HG02610 (cell line): ENCODE data around the gene FAF1.
"Not testable (repeated sequence)": the region's sequence is repeated elsewhere in the genome, so short reads cannot be mapped to it uniquely, and the experiment has no call there.

Experiments
- ATAC-seq: cut with Tn5 transposase; IDR thresholded peaks from one replicate; pipeline ENCODE4 v1.9.1; 2021; ENCODE audit warnings: mild to moderate bottlenecking, moderate library complexity; ENCODE audit not compliant: unreplicated experiment

FAF1 gene

DNA sequence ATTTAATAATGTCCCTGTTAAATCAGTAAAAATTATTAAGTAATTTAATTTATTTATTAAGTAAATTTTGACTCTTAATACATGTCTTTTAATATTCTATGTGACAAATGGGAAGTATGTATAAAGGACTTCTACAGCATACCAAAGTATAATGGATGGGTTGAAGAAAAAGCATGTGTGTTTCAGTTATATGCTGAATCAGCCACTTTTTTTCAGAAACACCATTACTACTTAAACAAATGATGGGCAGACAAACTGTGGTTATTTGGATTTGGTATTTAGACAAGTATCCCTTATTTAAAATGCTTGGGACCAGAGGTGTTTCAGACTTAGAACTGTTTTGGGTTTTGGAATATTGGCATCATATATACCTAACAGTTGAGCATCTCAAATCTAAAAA is 360.5 kb downstream of the FAF1 start:
- ATAC-seq, result no peak

DNA sequence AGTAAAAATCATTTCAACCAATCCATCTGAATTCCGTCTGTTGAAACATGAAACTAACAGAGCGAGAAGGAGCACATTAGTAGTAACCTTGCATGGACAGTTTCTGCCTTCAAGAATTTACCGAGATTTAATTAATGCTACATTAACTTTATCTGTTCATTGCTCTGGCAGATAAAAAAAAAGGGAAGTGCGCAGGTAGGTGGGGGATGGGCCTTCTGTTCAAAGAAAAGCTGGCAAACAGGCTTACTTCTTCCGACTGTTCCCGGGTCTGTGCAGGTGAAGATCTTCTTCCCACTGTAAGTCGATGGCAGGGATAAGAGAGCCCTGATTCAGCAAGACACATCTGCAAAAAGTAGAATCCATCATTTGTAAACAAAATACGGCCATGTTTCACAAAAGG is 364.2 kb downstream of the FAF1 start:
- ATAC-seq, result no peak

DNA sequence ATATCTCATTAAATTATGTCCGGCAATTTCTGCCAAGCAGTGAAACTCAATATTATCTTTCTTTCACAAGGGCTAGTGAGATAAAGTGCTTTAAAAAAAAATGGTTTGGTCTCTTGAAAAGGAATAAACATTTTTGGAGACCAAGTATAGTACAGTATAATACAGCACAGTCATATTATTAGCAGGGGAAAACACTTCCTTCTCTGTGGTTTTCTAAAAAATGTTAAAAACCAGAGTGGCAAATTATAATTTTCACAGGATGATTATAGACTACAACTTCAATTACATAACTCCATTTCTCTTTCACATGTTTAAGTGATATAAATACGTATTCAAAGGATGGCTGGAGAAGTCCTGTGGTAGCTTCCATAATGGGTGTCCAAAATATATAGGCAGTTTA is 366.6 kb downstream of the FAF1 start:
- peak; percentile 53 for ATAC-seq

DNA sequence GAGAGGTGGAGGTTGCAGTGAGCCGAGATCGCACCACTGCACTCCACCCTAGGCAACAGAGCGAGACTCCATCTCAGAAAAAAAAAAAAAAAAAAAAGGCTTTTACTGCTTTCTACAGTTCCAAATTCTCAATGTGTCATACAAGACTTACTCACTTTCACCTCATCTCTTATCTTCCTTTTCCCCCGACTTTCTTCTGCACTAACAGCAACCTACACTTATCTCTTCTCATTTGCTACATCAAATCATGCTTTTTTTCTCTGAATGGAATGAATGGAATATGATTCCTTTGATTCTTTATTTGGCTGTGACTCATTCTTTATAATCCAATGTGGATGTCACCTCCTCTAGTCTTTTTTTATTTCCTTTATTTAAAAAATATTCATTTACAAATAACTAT is 368.5 kb downstream of the FAF1 start:
- no peak for ATAC-seq

DNA sequence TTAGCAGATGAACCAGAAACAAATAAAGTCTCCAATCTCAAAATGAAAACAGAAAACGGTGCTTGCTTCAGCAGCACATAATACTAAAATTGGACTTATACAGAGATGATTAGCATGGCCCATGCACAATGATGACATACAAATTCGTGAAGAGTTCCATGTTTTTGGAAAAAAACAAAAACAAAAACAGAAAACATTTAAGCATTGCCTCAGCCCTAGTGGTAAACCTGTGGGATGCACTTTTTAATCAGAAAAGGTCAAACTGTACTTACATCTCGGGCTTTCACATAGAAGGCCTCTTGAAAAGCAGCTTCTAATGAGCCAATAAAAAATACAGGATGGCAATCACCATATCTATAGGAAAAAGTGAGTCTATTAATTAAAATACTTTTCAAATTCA is 377.7 kb downstream of the FAF1 start:
- ATAC-seq, result no peak

DNA sequence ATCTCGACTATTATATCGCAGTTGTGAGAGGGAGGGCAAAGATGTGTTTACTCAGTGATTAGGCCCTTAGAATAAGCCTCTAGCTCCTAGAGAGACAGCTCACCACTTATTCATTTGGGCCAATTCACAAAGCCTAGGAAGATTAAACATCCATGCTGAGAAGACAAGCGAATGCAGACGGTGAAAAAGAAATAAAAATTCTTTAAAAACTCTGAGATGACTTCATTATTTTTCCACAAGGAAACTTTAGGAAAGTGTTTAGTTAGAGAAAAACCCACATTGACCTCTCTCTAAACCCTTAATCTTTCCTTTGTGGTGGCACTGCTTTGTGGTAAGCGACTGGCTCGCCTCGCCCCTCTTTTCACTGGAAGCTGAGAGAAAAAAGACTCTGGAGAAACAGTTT is 390.0 kb downstream of the FAF1 start:
- ATAC-seq, result no peak

DNA sequence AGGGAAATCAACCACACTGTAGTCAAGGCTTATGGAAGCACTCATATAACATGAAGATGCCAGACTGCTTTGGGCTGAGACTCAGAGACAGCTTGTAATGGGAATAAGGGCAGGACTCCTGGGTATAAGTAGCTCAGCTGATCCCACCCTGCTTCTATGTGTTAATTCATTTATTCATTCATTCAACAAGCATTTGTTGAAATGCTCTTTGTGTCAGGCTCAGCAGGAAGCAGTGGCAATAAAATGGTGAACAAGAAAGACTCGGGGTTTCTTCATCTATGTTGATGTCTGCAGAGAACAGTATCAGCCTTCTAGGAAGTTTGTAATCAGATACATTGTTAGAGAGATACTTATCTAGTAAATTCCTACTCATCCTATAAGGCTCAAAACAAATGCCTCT is 391.3 kb downstream of the FAF1 start:
- no peak for ATAC-seq

DNA sequence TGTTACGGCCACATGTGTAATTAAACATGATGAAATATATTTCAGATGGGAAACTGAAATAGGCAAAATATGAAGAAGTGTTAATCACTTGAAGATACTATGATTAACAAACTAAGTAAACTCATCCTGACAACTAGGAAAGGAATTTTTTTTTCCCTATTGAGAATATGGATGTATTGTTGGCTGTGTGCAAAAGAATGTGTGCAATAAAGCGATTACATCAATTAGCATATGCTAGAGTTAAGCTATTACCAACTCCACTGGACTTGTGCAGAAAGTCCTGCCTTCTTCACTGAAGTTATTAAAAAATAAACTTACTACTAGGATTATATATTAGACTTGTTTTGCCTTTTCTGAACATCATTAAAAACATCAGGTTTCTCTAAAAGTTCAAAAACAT is 393.7 kb downstream of the FAF1 start:
- ATAC-seq, result no peak

DNA sequence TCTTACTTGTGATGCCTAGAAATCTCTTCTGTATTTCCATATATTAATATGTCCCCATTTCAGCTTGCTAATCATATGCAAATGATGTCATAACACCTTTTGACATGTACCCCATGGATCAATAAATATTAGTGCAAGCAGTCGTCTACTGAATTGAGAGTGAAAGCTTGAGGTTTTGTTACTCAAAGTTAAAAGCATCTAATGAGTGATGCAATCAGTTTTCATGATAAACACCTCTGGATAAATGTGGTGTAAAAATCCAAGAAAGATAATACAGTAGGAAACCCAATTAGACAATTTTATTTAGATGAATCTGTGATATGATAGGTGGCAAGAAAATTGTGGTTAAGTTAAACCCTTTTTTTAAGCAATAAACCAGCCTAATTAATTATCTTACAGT is 395.6 kb downstream of the FAF1 start:
- ATAC-seq, result no peak

DNA sequence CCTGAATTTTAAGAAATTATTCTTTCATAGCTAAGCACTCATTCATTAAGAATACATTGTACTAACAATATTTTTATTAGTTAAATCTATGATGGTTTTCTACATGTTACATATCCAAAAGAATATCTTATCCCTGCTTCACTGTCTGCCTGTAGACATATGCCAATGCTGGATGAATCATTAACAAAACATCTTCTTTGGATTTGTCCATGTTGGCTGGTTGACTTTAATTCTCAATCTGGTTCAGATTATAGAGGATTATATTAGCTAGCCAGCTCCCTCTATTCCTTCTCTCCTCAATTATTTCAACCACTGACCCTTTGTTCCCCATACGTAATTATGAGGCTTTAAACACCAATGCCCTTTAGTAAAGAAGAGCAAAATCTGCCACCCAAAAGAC is 398.0 kb downstream of the FAF1 start:
- no peak for ATAC-seq

DNA sequence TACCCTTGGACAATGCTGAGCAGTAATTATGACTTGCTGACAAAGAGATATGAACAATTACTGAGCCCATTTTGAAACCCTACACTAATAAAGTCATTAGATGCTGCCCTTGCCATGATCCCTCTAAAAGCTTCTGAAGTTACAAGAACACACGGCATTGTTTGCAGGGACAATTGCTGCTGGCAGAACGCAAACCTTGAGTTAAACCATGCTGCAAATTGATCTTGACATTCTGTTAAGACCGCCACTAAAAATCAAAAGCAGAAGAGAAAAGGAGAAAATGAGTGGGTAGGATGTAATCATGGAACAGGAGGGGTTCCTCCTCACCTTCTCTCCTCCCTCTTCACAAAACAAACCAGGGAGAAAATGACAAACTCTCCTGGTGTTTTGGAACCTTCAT is 400.6 kb downstream of the FAF1 start:
- no peak for ATAC-seq

DNA sequence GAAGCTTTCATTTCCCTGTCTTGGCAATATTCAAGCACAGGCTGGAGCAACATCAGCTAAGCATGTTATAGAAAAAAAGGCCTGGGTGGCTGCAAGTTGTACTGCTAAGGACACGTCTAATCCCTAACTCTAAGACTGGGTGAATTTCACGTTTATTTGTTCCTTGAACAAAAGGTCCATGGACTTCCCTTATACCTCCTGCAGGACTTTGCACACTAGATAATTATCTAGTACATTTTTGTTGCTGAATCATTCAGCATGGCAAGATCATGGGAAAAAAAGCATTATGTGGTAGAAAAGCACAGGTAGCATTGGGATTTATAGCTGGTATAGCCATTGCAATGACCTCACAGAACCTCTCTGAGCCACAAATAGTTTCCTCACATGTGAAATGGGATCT is 406.1 kb downstream of the FAF1 start:
- ATAC-seq, result no peak

DNA sequence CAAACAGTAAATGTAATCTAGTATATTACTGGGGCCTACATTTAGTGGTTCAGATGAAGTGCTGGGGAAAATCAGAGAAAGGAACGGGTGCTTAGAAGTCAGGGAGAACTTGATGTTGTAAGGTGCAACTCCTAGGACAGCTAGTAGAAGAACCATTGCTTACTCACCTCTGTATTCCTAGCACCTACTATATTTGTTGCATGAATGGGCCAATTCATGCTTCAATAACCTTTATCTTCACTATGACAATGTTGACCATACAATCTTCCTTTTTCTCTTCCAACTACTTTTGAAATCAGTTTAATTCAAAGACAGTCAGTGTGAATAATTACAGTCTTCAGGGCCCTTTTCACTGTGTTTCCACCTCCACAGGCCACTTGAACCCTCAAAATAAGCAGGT is 411.8 kb downstream of the FAF1 start:
- ATAC-seq, result no peak

DNA sequence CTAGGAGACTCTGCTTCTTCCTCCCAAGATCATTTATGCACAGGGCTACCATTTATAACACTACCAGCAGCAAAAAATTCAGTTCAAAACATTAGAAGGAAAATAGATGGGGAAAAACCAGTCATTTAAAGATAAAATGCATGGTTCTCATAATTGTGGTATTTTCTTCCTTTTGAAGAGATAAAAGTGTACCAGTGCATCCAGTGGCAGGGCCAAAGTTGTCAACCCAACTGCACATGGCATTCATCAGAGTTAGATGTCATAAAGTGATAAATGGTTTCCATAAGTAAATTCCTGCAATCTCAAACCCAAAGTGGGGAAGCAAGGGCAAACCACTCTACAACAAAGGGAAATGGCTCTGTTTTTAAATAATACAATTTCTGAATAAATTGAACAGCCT is 417.7 kb downstream of the FAF1 start:
- no peak for ATAC-seq

DNA sequence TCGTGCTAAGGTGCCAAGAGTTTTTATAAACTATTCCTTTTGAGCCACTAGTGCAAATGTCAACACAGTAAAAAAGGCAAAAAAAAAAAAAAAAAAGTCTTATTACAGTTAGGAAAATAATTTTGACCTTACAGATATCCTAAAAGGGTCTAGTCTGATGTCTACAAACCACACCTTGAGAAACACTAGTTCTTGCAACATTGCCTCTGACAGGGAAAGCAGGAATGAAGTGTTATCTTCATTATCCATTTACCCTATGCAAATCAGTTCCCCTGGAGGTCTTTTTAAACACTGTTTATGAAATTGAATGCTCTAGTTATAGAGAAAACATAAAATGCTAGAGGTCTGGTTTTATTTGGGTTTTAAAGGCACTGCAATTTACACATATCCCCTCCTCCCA is 421.6 kb downstream of the FAF1 start:
- ATAC-seq, result no peak

DNA sequence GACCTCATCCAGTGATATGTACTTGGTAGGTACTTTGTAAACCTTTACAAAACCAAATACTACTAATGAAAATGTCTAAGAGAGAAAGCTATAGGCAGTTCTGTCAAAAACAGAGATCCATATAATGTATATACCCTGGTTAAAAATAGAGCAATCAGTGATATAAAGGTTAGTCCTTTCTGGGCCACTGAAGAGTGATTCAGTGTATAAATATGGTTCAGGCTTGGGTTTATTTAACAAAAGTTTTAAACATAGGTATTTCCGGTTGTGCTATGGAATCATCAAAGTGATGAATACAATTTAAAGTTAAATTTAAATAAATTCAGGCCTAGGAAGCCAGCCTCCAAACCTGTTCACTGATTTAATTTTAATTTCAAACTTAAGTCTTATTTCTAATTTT is 428.5 kb downstream of the FAF1 start:
- ATAC-seq, result no peak

DNA sequence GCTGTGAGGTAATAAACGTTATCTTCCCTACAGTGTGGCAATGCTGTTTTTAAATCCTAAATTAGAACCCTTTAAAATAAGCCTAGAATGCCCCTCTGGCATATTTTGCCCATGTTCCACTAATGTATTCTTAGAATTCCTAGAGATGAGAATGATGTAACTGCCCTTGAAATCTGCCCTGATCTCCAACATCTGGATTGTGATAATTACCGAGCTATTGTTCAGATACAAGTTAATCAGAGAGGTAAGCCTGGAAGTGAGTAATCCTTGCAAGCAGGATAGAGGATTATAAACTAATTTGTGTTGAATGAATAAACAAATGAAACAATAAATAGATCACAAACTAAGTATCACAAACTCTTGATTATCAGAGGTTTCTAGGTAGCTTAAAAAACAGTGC is 429.0 kb downstream of the FAF1 start:
- no peak for ATAC-seq

DNA sequence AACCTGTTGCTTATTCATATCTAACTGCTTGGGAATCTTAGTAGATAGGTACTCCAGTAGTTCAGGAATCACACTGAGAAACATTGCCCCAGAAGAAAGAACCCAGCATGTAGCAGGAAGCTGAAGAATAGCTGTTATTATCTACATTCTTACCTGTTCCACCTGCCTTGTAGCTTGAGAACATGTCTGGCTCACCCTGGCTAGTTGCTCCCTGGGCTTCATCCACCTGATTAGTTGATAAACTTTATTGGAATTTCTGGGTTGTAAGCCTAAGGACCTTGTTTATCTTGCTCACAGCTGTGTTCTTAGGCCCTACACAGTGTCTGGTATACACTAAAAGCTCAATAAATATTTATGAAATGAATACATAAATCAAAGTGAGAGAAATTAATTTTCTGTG is 430.6 kb downstream of the FAF1 start:
- ATAC-seq, result no peak

DNA sequence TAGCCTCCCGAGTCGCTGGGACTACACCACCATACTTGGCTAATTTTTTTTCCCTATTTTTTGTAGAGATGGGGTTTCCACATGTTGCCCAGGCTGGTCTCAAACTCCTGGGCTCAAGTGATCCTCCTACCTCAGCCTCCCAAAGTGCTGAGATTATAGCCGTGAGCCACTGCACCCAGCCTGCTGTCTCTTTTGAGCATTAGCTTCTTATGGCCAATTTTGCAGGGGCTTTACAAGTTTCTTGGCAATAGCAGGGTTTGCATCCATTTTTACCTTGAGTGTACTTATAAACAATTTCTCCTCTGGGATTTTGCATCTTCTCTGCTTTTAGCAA is 432.1 kb downstream of the FAF1 start:
- not testable (repeated sequence) for ATAC-seq

DNA sequence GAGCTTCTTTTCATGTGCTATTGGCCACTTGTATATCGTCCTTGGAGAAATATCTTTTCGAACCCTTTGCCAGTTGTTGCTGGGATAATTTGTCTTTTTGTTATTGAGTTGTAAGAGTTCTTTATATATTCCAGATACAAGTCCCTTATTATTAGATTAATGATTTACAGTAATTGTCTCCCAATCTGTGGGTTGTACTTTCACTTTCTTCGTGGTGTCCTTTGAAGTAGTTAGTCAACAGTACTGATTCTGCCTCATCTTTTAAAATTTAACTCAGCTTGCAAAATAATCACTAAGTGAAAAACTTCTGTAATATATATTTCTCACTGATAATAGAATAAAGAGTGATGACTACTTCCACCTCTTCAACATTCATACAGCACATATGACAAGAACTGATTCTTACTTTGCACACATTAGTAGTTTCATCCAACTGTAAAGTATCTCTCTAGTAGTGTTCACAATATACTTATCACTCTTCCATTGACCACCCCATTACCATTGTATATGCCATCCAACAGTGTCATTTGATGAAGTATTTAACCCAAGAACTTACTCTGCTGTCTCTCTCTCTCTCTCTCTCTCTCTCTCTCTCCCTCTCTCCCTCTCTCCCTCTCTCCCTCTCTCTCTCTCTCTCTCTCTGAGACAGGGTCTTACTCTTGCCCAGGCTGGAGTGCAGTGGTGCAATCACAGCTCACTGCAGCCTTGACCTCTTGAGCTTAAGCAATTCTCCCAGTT is 432.6 kb downstream of the FAF1 start:
- ATAC-seq, result peak; percentile 62

DNA sequence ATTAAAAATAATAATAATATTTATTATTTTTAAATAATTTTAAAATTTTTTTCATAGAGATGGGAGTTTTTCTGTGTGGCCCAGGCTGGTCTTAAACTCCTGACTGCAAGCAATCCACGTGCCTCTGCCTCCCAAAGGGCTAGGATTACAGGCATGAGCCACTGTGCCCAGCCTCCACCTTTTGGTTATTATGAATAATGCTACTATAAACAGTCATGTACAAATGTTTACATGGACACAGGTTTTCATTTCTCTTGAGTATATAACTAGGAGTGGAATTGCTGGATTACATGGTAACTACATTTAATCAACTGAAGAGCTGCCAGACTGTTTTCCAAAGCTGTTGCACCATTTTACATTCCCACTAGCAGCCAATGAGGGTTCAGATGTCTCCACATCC is 433.6 kb downstream of the FAF1 start:
- ATAC-seq, result no peak

DNA sequence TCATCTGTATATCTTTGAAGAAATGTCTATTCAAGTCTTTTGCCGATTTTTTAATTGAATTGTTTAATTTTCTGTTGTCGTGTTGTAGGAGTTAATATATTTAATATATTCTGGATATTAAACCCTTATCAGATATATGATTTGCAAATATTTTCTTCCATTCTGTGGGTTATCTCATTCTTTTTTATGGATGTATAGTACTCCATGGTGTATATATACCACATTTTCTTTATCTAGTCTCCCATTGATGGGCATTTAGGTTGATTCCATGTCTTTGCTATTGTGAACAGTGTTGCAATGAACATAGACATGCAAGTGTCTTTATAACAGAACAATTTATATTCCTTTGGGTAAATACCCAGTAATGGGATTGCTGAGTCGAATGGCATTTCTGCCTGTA is 436.5 kb downstream of the FAF1 start:
- ATAC-seq, result no peak

DNA sequence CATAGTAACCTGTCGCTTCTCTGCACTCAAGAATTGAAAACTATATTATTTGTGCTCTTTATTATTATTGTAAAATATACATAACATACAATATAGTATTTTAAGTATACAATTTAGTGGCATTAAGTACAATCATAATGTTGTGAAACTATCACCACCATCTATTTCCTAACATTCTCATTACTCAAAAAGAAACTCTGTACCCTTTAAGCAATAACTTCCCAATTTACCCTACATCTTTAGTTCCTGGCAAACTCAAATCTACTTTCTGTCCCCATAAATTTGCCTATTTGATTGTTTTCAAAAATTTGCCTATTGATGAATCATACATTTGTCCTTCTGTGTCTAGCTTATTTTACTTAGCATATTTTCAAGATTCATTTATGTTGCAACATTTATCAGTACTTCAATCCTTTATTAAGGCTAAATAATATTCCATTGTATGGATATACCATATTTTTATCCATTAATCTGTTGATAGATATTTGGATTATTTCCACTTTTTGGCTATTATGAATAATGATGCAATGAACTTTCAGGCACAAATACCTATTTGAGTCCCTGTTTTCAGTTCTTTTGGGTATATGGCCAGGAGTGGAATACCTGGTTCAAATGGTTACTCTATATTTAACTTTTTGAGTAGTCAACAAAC is 437.2 kb downstream of the FAF1 start:
- ATAC-seq, result no peak
